A549 (cell line): ENCODE data around the gene ZNF732.

Source experiments
- EP300 ChIP-seq, 2 experiments: fragments of >200 bp; sonication (Bioruptor Twin); formaldehyde crosslinking; IDR thresholded peaks; 2 replicates in 1 of 2; 3 replicates in 1 of 2; pipeline ENCODE4 v1.6.1; 2016 to 2017
- ESRRA ChIP-seq: fragments of 150-350 bp; IDR thresholded peaks from 2 replicates; pipeline ENCODE4 v1.6.1; 2014; ENCODE audit warnings: mild to moderate bottlenecking, low read length, borderline replicate concordance
- TF ChIP-seq, protein P1 (sequence below): fragments of 450-650 bp; IDR thresholded peaks from 2 replicates; pipeline ENCODE4 v1.6.1; 2014; ENCODE audit warnings: antibody characterized with exemption
- TF ChIP-seq, protein P2 (sequence below): fragments of >200 bp; sonication (Bioruptor Twin); formaldehyde crosslinking; IDR thresholded peaks from 3 replicates; pipeline ENCODE4 v1.5.1; 2016

DNA sequence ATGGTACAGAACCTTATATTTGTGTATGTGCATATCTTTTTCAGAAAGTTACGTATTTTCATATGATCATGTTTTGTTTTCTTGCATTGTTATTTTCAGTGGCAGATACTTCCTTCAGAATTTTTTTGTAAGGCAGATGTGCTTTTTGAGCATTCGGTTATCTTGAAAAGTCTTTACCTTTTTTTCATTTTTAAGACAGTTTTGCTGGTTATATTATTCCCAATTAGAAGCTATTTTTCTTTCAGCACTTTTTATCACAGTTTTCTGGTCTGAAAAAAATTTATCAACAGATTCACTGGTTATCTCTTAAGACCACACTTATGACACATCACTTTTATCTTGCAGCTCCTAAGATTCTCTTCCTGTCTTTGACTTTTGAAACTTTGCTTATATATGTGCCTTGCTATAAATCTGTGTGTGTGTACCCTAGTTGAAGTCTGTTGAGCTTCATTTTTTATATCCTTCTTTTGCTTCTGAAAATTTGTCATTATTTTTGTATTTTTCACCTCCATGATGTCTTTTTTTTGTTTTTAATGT lies 53.1 kb downstream of the ZNF732 start:
- TF ChIP-seq, protein P1, sequence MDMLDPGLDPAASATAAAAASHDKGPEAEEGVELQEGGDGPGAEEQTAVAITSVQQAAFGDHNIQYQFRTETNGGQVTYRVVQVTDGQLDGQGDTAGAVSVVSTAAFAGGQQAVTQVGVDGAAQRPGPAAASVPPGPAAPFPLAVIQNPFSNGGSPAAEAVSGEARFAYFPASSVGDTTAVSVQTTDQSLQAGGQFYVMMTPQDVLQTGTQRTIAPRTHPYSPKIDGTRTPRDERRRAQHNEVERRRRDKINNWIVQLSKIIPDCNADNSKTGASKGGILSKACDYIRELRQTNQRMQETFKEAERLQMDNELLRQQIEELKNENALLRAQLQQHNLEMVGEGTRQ, result no peak
- no peak for TF ChIP-seq EP300 (IDR thresholded peaks at IDR 0.05)
- TF ChIP-seq, protein P2, sequence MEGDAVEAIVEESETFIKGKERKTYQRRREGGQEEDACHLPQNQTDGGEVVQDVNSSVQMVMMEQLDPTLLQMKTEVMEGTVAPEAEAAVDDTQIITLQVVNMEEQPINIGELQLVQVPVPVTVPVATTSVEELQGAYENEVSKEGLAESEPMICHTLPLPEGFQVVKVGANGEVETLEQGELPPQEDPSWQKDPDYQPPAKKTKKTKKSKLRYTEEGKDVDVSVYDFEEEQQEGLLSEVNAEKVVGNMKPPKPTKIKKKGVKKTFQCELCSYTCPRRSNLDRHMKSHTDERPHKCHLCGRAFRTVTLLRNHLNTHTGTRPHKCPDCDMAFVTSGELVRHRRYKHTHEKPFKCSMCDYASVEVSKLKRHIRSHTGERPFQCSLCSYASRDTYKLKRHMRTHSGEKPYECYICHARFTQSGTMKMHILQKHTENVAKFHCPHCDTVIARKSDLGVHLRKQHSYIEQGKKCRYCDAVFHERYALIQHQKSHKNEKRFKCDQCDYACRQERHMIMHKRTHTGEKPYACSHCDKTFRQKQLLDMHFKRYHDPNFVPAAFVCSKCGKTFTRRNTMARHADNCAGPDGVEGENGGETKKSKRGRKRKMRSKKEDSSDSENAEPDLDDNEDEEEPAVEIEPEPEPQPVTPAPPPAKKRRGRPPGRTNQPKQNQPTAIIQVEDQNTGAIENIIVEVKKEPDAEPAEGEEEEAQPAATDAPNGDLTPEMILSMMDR, result no peak
- TF ChIP-seq ESRRA, result no peak
